Neural crest cell (in vitro differentiated cells): ENCODE data around the gene CTTN. TPM values are rescaled to one million over a fixed set of nuclear protein-coding genes. Genes with fewer than 3 reads are reported as not detected.
A peak's percentile ranks its signal among the peaks of the same experiment; 100 is the strongest.
"Not testable (repeated sequence)": the region's sequence is repeated elsewhere in the genome, so short reads cannot be mapped to it uniquely, and the experiment has no call there.

Experiments
- DNase-seq: peaks from one replicate; pipeline ENCODE4 v3.0.0; 2021; ENCODE audit warnings: low read depth, mixed read lengths, low spot score
- H3K27ac Mint-ChIP-seq: one replicate; pipeline ENCODE4 v1.8.0; 2021; ENCODE audit warnings: mild to moderate bottlenecking, mixed read lengths; ENCODE audit not compliant: unreplicated experiment
- H3K27me3 Mint-ChIP-seq: 2 replicates; pipeline ENCODE4 v1.8.0; 2021; ENCODE audit warnings: low read depth, mild to moderate bottlenecking, mixed read lengths
- H3K36me3 Mint-ChIP-seq: 2 replicates; pipeline ENCODE4 v1.8.0; 2021; ENCODE audit warnings: low read depth, mild to moderate bottlenecking, mixed read lengths
- H3K4me1 Mint-ChIP-seq: 2 replicates; pipeline ENCODE4 v1.8.0; 2021; ENCODE audit warnings: mixed read lengths
- H3K4me3 Mint-ChIP-seq: one replicate; pipeline ENCODE4 v1.8.0; 2021; ENCODE audit warnings: mild to moderate bottlenecking, mixed read lengths
- H3K9me3 Mint-ChIP-seq: 2 replicates; pipeline ENCODE4 v1.8.0; 2021; ENCODE audit warnings: mixed read lengths
- CTCF ChIP-seq: fragments of 200-600 bp; sonication (generic); conservative IDR thresholded peaks from 2 replicates; pipeline ENCODE4 v1.5.0; 2021; ENCODE audit warnings: antibody characterized with exemption, mild to moderate bottlenecking
- total RNA-seq: library from RNA; stranded (reverse); gene quantifications from 2 replicates; pipeline ENCODE4 v1.2.1, GENCODE V29; 2021

The CTTN gene
- total RNA-seq, 1 donor from 2014 or later = 146 TPM

- DNase-seq = no peak
- no peak overlapping the region for H3K4me3 Mint-ChIP-seq
- no peak overlapping the region for H3K27ac Mint-ChIP-seq
- no peak for TF ChIP-seq CTCF
- H3K36me3 Mint-ChIP-seq = peaks cover 10% of the 10 kb centered on the region
- H3K4me1 Mint-ChIP-seq = no peaks in the 10 kb centered on the region
- H3K9me3 Mint-ChIP-seq = no peaks in the 10 kb centered on the region
- no peaks in the 10 kb centered on the region for H3K27me3 Mint-ChIP-seq
These were observed 13.7 kb upstream of the CTTN start for GRCh38 chr11:70384566-70385152.

- no peaks in the 10 kb centered on the region for H3K9me3 Mint-ChIP-seq
- no peak for DNase-seq
- H3K27ac Mint-ChIP-seq = no peak overlapping the region
- TF ChIP-seq CTCF = no peak
- peaks cover 13% of the 10 kb centered on the region for H3K36me3 Mint-ChIP-seq
- peaks cover 3% of the 10 kb centered on the region for H3K4me1 Mint-ChIP-seq
- H3K27me3 Mint-ChIP-seq = no peaks in the 10 kb centered on the region
- H3K4me3 Mint-ChIP-seq = no peak overlapping the region
These were observed 10.8 kb upstream of the CTTN start for GRCh38 chr11:70387564-70387963.

- no peak overlapping the region for H3K4me3 Mint-ChIP-seq
- no peak for DNase-seq
- no peak overlapping the region for H3K27ac Mint-ChIP-seq
- peaks cover 13% of the 10 kb centered on the region for H3K36me3 Mint-ChIP-seq
- no peaks in the 10 kb centered on the region for H3K9me3 Mint-ChIP-seq
- no peak for TF ChIP-seq CTCF
- H3K27me3 Mint-ChIP-seq = no peaks in the 10 kb centered on the region
- peaks cover 3% of the 10 kb centered on the region for H3K4me1 Mint-ChIP-seq
These were observed 9.1 kb upstream of the CTTN start for GRCh38 chr11:70389201-70389600.

GRCh38 chr11:70390882-70391281, 7.4 kb upstream of the CTTN start:
- H3K27ac Mint-ChIP-seq, DNase-seq: not testable (repeated sequence)

GRCh38 chr11:70394211-70394950, 3.9 kb upstream of the CTTN start:
- DNase-seq = no peak
- no peak overlapping the region for H3K27ac Mint-ChIP-seq
- TF ChIP-seq CTCF = no peak
- H3K4me1 Mint-ChIP-seq = peaks cover 15% of the 10 kb centered on the region
- peaks cover 5% of the 10 kb centered on the region for H3K36me3 Mint-ChIP-seq
- H3K27me3 Mint-ChIP-seq = no peaks in the 10 kb centered on the region
- H3K9me3 Mint-ChIP-seq = no peaks in the 10 kb centered on the region
- H3K4me3 Mint-ChIP-seq = peak overlapping the region; percentile 42

More at GRCh38 chr11:70390882-70391281, 7.4 kb upstream of the CTTN start:
- H3K27me3 Mint-ChIP-seq, H3K4me3 Mint-ChIP-seq, H3K9me3 Mint-ChIP-seq, H3K4me1 Mint-ChIP-seq: not testable (repeated sequence)
- peaks cover 12% of the 10 kb centered on the region for H3K36me3 Mint-ChIP-seq

- DNase-seq = peak; percentile 12
- Mint-ChIP-seq H3K4me1 (peaks cover 19% of the 10 kb centered on the region), H3K27ac (peak overlapping the region; percentile 81), H3K4me3 (peak overlapping the region; percentile 93), H3K9me3 (no peaks in the 10 kb centered on the region), H3K36me3 (peaks cover 2% of the 10 kb centered on the region), H3K27me3 (no peaks in the 10 kb centered on the region)
- TF ChIP-seq CTCF = no peak
These were observed 870 bp upstream of the CTTN start for GRCh38 chr11:70397336-70397982.
